HG03469 (cell line): ENCODE data around the gene RASD2.

ENCODE experiments used
- ATAC-seq: cut with Tn5 transposase; IDR thresholded peaks from one replicate; pipeline ENCODE4 v1.9.1; 2021; ENCODE audit warnings: mild to moderate bottlenecking, moderate library complexity, moderate number of reproducible peaks; ENCODE audit not compliant: unreplicated experiment

RASD2 gene

GRCh38 chr22:35580351-35581022 is 39.9 kb downstream of the RASD2 start:
- ATAC-seq = no peak

GRCh38 chr22:35581023-35581413 is 40.4 kb downstream of the RASD2 start:
- ATAC-seq = no peak

- ATAC-seq = no peak
Measured at GRCh38 chr22:35582218-35582860, 41.7 kb downstream of the RASD2 start.

- no peak for ATAC-seq
Measured at GRCh38 chr22:35582861-35583670, 42.4 kb downstream of the RASD2 start.

GRCh38 chr22:35586771-35587170 is 46.1 kb downstream of the RASD2 start:
- ATAC-seq = no peak

GRCh38 chr22:35587447-35587870 is 46.8 kb downstream of the RASD2 start:
- ATAC-seq = no peak

- ATAC-seq = no peak
Measured at GRCh38 chr22:35587896-35588295, 47.3 kb downstream of the RASD2 start.

GRCh38 chr22:35589071-35589755 is 48.6 kb downstream of the RASD2 start:
- ATAC-seq = no peak

GRCh38 chr22:35589756-35590093 is 49.1 kb downstream of the RASD2 start:
- ATAC-seq = no peak

- ATAC-seq = no peak
Measured at GRCh38 chr22:35590634-35591295, 50.1 kb downstream of the RASD2 start.

GRCh38 chr22:35591714-35592417 is 51.2 kb downstream of the RASD2 start:
- no peak for ATAC-seq

GRCh38 chr22:35592418-35592967 is 51.9 kb downstream of the RASD2 start:
- no peak for ATAC-seq

GRCh38 chr22:35593071-35593890 is 52.6 kb downstream of the RASD2 start:
- no peak for ATAC-seq

- no peak for ATAC-seq
Measured at GRCh38 chr22:35593891-35594470, 53.4 kb downstream of the RASD2 start.

- ATAC-seq = no peak
Measured at GRCh38 chr22:35594686-35595085, 54.1 kb downstream of the RASD2 start.

- ATAC-seq = no peak
Measured at GRCh38 chr22:35596821-35597220, 56.2 kb downstream of the RASD2 start.

GRCh38 chr22:35597692-35598395 is 57.2 kb downstream of the RASD2 start:
- no peak for ATAC-seq

- ATAC-seq = no peak
Measured at GRCh38 chr22:35598396-35598710, 57.7 kb downstream of the RASD2 start.
